ENCODE measurements around the gene VPS52. TPM values are rescaled to one million over a fixed set of nuclear protein-coding genes. Genes with fewer than 3 reads are reported as not detected.

VPS52 gene
- total RNA-seq, 1 donor from 2014 or later = 64.0 TPM

DNA sequence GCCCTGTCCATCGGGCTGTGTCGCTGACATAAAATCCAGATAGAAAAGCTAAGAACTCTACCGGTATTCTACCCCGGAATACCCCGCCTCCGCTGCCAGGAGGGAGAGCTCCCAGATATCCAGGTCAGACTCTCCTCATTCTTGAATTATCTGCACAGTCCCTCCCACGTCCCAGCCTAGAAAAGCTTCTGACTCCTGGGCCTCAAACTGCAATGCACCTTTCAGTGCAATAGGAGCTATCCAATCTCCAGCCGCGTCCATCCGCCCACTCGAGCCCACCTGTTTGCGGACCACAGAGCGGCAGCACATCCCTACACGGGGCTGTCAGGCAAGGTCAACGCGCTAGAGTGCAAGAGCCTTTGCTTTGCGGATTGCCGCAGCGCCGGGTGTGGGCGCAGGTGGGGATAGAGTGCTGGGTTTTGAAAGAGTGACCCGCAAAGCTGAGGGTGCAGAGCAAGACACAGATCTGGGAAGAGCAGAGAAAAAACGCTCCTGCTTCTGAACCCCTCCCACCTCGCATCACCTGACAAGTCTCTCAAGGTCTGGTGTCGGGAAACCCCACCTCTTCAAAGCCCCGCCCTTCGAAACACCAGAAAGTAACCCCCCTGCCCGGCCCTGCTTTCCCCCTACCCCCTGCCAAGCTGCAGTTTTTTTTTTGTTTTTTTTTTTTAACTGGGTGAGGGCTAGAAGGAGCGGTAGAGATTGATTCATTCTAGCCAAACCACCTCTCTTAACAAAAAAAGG, 40.9 kb upstream of the VPS52 start:
- intact Hi-C loops (cut with micrococcal nuclease) = loop anchor here (1.0 to 2.0 kb wide), 4 partner anchors 13 to 112 kb away; partner anchors contain the start of genes PFDN6, RPS18, RXRB and SLC39A7

DNA sequence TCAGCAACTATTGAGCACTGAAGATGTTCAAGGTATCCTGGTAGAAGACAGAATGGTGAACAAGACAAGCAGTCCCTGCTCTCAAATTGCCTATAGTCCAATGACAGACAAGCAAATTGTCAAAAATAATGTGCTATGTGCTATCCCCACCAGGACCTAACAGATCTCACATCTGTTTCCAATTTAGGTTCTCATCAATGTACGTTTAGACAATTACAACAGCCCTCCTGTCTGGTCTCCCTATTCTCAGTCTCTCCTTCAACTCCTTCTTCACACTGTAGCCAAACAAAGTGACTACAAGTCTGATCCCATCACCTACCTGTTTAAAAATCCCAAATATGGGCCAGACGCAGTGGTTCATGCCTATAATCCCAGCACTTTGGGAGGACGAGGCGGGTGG, 34.7 kb upstream of the VPS52 start:
- intact Hi-C loops (cut with micrococcal nuclease) = no loop called here

DNA sequence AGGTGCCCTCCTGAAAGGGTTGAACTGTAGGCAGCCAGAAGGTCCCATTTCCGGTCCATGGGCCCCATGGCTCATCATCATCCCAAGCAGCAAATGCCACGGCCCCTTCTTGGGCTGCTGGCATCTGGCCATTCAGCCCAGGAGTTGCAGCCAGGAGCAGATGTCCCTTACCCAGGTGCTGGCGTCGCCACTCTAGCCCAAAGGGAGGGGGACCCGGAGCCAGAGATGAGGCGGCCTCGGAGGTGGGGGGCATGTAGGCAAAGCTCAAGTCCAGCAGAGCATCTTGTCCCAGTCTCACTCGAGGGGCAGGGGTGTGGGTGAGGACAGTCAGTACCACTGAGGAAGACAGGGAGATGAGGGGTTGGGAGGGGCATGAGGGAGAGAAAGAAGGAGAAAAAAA, 33.4 kb upstream of the VPS52 start:
- intact Hi-C loops (cut with micrococcal nuclease) = no loop called here

DNA sequence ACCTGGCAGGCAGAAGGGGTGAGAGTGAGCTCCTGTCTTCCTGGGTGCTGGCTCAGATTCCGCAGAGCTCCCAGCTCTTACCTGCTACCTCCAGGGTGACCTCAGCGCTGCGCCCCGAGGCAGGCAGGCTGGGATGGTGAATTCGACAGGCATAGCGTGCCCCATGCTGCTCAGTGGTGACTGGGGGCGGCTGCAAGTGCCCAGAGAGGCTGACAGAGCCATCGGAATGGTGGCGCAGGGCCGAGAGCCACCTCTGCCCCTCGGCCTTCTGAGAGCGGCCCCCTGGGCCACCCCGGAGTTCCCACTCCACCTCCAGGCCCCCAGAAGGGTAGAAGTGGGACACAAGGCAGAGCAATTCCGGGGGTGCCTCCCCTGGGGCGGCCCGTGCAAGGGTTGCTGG, 32.5 kb upstream of the VPS52 start:
- intact Hi-C loops (cut with micrococcal nuclease) = no loop called here

DNA sequence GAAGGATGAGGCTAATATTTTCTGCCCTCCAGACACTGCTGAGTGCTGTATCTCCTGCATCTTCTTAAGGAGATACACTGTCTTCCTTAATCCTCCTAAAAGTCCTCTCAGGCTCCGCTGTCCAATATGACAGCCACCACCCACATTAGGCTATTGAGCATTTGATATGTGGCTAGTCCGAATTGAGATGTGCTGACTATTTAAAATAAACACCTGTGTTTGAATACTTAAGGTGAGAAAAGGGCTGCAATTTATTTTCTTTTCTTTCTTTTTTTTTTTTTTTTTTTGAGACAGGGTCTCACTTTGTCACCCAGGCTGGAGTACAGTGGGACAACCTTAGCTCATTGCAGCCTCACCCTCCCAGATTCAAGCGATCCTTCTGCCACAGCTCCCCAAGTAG, 30.2 kb upstream of the VPS52 start:
- intact Hi-C loops (cut with micrococcal nuclease) = no loop called here

DNA sequence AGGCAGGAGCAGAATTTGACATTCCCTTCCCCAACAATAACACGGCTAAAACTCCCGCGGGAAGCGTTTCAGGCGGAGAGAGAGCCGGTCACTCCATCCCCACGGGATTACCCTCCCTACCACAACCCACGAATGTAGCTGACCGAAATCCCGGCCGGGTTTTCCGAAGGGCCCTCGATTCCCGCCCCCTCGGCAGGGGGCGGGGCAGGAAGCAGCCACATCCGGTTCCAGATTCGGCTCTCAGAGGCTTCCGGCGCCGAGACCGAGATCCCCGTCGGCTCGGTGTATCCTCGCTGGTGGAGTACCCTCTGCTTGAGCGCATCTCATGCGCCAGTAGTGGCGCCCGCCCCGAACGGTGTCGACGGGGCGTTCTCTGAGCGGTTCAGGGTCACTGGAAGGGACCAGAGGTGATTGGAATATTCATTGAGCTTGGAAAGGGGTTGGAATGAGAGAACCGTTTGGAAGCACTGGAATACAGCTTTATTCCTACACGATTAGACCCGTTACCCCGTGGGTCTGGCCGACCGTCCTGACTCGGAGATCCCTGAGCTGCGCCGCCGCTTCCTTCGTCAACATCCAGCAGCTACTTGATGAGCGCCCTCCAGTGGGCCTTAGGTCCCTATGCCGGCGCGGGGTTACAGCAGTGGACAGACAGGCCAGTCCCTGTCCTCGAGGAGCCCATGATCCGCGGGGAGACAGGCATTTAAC, 27.7 kb upstream of the VPS52 start:
- intact Hi-C loops (cut with micrococcal nuclease) = loop anchor here (1.0 to 2.0 kb wide), 8 partner anchors 10 to 99 kb away; partner anchors contain the start of genes B3GALT4, KIFC1, PFDN6 and RXRB

DNA sequence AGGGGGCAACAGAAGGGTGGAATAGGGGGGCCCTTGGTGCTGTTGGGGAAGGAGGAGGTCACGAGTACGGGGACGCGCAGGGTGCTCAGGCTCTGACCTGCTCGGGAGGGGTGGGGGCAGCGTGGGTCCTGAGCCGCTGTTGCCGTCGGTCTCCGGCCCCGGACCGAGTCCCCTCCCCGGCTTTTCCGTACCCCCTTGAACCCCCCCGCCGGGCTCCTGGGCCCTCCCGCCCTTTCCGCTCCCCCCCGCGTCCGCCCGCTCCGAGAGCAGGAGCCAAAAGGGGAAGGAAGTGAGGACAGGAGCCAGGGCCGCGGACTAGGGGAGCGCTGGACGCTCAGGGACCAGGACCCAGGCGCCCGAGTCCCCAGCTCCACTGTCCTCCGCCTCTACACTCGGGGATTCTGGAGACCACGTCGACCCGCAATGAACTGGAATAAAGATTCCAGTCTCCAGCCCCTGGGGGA, 27.1 kb upstream of the VPS52 start, which contains the start of gene RGL2:
RGL2 (minus strand) TSS at position 170 of the 464 bp plus-strand sequence. CDS start 332 bp downstream, outside the sequence.
- intact Hi-C loops (cut with micrococcal nuclease) = loop anchor here (1.0 to 2.0 kb wide), 8 partner anchors 10 to 99 kb away; partner anchors contain the start of genes B3GALT4, KIFC1, PFDN6 and RXRB

DNA sequence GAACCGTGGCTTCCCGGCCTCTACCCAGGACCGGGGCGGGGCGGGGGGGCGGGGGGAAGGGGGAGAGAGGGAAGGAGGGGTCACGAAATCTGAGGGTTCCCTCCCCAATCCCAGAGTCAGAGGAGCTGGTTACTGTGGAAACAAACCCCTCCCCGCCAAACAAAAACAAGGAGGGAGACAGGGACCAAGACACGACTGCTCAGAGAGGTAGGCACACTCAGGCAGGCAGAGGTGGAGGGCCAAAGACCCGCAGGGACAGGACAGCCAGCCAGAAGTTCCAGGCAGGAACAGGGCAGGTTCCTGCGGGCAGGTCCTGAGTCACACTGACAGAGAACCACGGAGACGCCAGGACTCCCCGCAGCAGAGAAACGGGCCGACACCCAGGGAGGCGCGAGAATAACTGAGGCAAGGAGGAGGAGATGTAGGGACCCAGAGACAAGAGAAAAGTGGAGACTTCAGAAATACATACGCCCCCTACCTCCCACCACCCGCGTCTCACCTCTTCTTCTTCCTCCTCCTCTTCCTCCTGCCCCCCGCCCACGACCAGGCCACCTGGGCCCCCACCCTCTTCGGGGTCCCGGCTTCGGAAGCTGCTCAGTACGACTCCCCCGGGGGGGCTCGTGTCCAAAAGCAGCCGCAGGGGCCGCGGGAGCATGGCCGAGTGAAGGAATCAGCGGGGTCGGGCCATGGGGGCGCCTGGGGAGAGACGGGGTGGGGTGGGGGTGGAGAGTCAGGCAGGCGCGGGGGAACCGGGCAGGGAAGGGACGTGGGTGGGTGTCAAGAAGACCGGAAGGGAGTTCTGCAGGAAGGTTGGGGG, 26.5 kb upstream of the VPS52 start:
- intact Hi-C loops (cut with micrococcal nuclease) = loop anchor here (2.0 kb wide), 1 partner anchor 49 kb away; no protein-coding TSS in a partner anchor

DNA sequence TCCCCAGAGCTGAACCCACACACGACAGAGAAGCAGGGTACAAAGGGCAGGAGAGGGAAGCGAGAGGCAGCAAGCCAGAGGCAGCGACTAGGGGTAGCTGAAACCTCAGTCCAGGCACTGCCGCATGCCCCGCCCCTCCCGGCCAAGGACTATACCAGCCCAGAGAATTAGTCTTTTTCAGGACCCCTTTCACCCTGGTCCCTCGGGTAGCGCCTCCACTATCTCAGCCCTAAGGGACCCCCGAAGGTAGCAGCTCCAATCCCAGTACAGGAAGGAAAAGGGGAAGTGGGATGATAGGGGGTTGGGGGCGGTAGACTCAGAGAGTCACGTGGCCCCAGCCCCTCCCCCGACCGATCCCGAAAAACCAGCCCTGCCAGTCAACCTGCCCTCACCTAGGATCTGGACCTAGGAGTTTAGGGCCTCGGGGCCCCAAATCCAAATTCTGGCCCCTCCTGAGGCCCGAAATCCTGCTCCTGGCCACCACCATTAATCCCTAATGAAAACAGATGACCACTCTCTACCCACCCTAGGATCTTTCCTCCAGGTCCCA, 25.8 kb upstream of the VPS52 start:
- intact Hi-C loops (cut with micrococcal nuclease) = no loop called here

DNA sequence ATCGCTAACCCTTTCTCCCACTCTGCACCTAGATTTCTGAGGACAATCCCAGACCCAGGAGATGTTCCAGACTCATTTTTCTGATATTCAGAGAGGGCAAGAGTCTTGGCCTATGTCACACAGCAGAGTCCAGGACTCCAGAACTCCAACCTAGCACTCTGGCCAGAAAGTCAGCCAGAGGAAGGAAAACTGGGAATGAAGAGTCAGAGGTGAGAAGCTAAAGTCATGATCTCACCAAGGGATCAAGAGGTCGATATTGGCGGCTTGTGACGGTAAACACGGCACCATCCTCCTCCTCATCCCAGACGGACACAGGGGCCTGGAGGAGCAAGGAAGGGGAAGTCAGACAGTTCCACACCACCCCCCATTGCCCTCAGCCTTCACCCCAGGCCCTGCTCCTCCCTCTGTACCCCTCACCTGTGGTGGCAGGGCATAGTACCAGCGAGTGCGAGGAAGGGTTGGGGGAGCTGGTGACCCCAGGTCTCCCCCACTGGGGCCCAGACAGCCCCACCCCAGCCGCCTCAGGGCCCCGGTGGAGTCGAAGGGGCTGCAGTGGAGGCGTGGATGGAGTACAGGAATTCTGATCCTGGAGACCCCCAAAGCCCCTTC, 25.2 kb upstream of the VPS52 start:
- intact Hi-C loops (cut with micrococcal nuclease) = no loop called here

DNA sequence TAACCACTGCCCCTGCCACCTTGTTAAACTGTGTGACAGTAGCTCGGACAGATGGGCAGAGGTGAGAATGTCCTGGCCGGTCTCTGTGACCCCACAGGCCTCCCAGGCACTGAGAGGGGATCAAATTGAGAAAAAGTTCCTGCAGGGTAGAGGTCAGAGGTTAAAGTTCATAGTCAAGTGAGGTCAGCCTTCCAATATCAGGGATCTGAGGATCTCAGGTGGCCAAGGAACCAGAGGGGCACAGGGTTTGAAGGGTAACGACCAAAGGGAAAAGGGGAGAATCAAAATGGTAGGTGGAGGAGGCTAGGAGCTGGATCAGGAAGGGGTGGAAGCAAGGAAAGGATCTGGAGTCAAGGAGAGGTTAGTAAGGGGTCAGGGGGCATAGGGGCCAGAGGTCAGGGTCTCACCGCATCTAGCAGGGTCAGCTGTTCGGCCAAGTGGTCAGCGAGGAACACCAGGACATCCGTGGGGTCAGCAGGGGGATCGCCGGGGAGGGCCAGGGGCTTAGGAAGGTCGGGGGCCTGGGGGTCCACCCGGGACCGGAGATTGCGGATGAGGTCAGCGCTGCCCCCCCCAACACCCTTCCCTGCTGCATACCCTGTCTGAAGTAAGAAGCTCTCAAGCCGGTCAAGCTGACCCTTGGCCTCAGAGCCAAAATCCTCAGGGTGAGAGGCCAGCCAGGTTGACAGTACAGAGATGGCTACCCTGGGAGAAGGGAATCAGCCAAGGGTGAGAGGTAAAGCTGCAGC, 24.1 kb upstream of the VPS52 start:
- intact Hi-C loops (cut with micrococcal nuclease) = no loop called here

DNA sequence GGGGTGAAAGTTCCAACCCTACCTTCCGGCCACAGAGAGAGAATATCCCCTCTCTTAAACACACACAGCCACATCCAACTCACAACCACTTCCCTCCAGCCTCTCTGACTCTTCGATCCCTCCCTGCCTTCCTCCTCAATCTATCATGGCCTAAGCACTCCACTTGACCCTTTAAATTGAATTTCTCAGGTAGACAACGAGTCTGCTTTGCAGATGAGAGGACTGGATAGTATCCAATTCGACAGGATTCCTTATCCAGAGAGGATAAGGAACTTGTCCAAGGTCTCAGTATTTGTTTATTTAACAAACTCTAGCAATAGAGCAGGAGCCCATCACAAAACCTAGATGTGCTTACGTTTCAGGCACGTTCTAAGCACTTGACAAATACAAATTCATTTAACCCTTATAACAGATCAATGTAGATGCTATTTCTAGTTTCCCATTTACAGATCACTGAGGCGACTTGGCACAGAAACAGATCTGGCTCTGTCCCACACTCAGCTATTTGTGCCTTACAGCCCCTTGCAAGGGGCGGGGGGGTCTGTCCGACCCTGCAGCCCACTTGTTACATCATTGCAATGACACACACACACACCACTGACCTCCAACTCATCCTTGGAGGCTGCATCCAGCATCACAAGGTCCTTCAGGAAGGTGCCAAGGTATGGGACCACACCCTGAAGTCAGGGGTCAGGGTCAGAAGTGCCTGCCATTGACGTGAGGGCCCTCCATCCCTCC, 22.6 kb upstream of the VPS52 start:
- intact Hi-C loops (cut with micrococcal nuclease) = no loop called here

DNA sequence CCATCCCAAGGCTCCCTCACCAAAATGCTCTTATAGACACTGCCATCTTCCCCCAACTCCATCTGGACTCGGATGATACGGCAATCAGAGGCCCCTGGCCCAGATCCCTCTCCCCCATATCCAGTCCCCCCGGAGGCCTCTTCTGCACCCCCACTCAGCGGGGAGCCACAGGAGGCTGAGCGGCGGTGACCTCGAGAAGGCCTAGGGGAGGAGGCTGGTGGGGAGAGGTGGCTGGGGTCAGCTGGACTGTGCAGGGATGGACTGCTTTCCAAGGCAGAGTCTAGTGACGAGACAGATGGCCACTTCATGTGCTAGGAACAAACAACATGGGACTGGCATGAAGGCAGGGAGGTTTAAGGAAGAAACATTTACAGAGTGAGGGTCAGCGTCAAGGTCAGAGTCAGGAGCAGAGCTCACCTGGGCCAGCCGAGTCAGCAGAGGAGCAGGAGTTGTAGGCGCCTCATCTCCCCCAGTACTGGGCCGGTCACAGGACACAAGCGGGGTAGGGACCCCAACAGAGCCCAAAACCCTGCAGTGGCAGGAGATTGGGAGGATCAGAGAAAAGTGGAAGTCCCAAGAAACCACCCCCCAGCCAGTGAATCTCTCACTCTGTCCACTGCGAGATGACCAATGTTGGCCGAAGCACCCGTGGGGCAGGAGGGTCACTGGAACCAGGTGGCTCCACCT, 21.5 kb upstream of the VPS52 start:
- intact Hi-C loops (cut with micrococcal nuclease) = no loop called here

DNA sequence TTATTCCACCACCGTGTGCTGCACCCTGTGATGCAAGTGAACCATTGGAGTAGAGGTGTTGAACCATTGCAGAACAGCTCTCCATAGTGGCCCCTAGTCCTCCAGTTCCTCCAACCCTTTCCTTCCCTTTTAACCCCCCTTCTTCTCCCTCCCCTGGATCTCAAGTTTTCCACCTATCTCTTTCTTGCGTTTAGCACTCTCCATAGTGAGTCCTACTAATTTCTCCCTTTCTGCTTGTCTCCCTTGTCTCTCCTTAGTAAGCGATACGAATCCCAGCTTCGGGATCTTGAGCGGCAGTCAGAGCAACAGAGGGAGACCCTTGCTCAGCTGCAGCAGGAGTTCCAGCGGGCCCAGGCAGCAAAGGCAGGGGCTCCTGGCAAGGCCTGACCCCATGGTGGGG, 18.8 kb upstream of the VPS52 start:
- intact Hi-C loops (cut with micrococcal nuclease) = no loop called here

DNA sequence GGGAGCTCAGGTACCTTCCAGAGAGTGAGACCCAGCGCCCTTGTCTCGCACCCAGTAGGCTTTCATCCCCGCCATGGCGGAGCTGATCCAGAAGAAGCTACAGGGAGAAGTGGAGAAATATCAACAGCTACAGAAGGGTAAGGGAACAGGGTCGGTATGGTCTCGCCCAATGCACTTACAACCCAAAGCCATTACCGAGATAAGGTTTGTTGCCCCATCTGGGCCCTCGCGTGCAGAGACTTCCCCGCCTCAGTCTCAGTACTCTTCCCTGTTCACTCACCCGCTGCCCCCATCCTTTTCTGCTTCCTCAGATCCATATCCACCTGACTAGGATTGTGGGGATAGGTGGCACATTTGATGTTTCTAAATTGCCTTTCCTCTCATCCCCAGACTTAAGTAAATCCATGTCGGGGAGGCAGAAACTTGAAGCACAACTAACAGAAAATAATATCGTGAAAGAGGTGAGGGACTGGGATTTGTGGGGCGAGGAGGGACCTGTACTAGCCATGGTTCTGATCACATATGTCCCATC, 18.2 kb upstream of the VPS52 start:
- intact Hi-C loops (cut with micrococcal nuclease) = loop anchor here (1.0 kb wide), 12 partner anchors 9 to 164 kb away; partner anchors contain the start of genes B3GALT4, CUTA, KIFC1 and RING1

DNA sequence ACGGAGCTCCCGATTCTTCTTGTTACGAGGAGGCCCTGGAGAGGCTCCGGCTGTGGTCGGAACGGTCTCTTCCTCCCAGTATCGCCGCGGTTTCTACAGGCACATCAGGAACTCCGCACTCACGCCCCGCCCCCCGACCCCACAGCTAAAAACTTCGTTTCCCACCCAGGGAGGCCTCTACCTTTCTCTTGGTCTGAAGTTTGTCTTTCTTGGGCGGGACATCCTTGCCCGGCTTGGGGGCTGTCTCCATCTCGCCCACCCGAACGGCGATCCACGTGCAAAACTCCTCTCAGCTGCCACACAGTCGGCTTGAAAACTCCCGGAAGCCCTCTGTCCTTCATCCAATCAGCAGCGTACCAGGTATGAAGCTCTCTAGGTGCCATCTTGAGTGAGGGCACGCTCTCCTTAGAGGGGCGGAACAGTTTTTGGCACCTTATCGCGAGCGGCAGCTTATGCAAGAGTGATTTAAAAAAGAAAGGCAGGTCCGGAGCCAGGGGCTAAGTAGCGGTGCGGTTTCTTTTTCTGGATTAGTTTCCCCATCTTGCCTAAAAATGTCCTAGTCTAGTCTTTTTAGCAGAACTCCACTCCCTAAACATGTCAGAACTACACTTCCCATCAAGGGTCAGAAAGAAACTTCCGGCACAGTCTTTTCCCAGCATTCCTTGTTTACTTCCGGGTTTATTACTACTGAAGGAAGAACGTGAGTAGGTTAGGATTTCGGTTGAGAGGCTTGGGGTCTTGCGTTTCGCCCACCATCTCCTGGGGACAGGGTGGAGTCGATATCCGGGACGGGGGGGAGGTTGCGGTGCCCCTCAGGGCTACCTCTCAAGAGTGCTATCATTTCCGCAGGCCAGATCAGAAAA, 17.5 kb upstream of the VPS52 start, which contains the start of the genes PFDN6 and WDR46:
PFDN6 (plus strand) TSS at position 681 of the 863 bp plus-strand sequence. CDS start 256 bp downstream, outside the sequence.
WDR46 (minus strand) TSS at position 319 of the 863 bp plus-strand sequence; CDS start at position 250, 69 bp downstream.
- intact Hi-C loops (cut with micrococcal nuclease) = loop anchor here (1.0 kb wide), 12 partner anchors 10 to 165 kb away; partner anchors contain the start of genes B3GALT4, CUTA, KIFC1 and RING1
